HG03354 (cell line): ENCODE measurements around the gene CABCOCO1.
"Not testable (repeated sequence)": the region's sequence is repeated elsewhere in the genome, so short reads cannot be mapped to it uniquely, and the experiment has no call there.

ENCODE experiments used
- ATAC-seq: cut with Tn5 transposase; IDR thresholded peaks from one replicate; pipeline ENCODE4 v1.9.1; 2021; ENCODE audit warnings: mild to moderate bottlenecking; ENCODE audit not compliant: unreplicated experiment, poor library complexity, severe bottlenecking

Gene CABCOCO1

DNA sequence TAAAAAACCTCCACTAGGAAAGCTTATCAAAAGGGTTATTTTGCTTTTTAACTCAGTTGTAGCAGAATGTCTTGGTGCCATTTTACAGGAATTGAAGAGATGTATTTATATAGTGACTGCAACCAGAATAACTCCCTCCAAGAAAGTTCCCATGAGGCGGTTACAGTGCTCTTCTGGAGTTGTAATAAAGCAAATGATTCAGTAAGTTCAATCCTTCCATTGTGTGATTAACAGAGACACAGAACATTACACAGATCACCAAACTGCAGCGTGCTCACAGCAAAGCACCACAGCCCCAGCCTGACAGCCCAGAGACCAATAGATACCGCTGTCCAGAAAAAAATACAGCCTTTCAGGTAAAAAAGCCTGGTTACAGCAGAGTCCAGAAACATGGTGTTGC, 21.9 kb upstream of the CABCOCO1 start:
- no peak for ATAC-seq

DNA sequence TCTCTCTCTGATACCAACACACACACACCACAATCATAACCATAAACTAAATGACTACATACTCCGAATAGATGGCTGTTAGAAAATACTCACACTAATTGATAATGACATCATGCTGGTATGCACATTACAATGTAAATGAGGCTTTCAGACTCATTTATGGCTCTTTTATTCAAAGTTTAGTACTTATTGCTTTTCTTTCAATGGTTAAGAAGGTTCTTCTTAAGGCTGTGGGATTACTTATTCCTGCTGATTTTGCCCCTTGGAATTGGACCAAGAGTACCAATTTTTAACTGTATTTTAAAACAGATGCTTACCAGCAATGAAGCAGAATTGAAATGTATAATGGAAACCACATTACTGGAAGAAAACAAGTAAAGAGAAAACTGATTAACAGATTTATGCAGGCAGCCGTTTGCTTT, 20.6 kb upstream of the CABCOCO1 start:
- no peak for ATAC-seq

DNA sequence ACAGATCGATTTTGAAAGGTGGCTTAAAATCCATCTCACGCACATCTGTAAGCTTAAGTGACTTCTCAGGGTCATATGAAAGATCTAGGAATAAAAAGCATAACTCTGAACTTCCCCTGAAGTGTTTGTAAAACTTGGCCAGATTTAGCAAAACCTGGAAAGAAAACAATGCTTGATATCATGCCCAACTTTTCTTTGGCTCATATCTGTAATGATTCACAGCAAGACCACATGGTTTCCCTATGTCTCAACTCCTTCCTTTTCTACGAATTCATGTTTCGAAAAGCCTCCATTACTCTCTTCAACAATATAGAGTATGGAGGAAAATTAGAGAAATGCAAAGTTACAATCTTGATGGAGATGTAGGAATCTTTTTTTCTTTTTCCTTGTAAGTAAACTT, 20.1 kb upstream of the CABCOCO1 start:
- ATAC-seq: no peak

DNA sequence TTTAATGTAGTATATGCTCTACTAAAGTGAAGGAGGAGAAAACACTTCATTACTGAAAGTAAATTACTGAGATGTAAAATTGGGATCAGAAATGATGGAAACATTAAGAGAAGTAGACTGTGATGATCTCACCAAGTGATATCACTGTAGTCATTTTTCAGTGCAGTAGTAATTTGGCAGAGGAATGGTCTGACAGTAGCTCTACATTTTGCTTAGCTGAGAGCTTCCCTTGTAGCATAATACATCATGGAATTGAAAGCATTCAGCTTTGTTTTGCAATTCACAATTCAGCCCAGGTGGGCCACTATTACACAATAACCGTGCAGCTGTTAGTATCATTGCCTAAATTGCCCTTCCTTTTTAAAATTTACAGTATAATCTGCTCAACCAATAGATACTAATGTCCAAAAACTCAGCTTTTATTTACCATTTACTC, 19.4 kb upstream of the CABCOCO1 start:
- no peak for ATAC-seq

DNA sequence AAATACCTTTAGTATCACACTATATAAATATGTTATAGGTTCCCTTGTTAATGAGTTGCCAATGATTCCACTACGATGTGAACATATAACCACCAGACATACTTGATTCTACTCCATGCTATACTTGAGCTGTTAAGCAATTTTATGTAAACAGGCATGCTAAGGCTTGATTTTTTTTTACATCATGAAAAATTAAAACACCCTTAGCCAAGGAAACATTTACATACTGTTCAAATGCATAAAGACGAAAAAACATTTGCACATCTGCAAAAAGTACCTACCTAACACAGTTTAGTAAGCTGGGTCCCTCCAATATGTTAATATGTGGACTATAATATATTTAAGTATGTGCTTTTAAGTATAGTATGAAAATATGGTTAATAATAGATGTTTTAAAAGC, 9.0 kb upstream of the CABCOCO1 start:
- ATAC-seq: no peak

DNA sequence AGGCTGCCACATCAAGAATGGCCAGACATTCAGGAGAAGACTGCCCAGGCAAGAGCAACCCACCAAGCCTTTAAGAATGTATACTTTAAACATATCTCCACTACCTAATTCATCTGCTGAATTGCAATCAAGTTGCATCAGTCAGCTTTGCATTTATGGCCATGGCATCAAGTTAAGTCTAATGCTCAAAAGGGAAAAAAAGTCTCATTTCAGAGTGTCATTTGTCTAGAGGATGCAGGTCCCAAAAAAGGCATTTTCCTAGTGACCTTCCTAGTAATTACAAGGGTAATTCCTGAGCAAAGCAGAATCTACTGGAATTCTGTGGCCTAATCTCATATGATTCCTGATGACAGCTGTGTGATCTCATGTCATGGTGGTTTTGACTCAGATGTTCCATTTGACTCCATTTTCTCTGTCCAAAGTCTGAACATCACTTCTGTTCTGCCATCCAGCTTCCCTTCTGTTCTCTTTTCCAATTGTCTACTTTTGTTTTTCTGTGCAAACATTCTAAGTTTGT, 7.3 kb upstream of the CABCOCO1 start:
- no peak for ATAC-seq

DNA sequence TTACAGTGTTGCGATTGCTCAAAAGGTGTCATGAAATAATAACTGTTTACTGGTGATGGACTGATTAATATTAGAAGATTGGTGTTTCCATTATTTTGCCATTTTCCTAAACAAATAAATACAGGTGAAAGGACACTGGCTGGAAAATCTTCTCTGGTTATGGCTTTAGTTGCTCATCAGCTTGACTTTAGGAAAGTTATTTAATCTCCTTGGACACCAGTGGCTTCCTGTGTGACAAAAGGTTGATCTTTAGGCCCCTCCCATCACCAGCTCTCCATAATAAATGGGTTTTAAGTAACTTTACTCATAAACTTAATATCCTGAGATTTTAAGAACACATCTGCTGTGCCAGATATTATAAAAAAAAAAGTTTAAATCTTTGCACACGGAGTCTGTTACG, 737 bp downstream of the CABCOCO1 start:
- no peak for ATAC-seq

DNA sequence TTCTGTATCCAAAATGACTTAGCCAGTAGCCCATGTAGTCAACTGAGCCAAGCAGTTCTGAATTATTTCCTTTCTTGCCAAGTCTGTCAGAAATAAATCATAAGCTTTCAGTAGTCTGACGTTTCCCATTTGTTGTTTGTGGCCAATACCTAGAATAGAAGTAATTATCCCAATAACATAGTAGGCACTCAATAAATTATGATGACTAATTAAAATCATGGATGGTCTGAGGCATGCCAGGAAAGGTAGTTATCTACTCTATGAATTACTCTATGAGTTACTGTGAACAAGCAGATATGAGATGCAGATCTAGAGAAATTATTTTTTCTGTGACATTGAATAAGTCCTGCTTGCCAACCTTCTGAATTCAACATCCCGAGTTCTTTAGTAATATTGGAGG, 2.3 kb downstream of the CABCOCO1 start:
- ATAC-seq: no peak

DNA sequence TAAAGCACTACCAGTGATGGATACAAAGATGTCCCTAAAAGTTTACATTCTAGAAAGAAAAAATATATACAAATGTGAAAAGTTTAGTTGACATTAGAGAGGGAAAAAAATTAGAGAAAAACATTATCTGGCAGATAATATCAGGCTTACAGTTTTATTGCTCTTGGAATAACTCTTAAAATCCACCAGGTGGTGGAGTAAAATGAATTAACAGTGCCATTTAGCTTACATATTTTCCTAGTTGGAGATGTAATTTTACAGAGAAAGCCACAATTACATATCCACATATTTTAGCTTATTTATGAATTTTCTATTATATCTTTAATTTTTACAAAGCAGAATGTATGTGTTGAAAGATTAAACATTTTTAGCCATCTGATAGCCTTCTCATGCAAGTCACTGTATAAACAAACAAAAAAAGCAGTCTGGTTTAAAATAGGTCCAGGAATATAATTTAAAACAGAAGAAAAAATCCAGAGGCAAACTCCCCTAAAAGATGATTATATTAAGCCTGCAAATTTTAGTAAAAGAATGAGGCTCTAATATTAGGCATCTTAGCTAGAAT, 6.5 kb downstream of the CABCOCO1 start:
- ATAC-seq: no peak

DNA sequence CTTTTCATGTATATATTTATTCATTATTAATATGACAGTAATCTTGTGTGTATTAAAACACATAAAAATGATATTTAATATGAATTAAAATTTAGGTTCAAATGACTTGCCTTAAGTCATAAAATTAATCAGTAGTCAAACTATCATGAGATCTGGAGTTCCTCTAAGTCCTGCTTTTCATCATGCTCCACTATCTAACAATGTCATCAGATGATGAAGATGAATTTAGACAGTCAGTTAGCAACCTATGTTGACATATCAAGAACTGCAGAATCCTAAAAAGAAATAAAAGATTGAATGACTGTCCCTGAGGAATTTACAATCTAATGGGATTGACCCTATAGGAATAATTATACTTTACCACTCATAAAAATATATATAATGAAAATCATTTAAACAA, 7.1 kb downstream of the CABCOCO1 start:
- no peak for ATAC-seq

DNA sequence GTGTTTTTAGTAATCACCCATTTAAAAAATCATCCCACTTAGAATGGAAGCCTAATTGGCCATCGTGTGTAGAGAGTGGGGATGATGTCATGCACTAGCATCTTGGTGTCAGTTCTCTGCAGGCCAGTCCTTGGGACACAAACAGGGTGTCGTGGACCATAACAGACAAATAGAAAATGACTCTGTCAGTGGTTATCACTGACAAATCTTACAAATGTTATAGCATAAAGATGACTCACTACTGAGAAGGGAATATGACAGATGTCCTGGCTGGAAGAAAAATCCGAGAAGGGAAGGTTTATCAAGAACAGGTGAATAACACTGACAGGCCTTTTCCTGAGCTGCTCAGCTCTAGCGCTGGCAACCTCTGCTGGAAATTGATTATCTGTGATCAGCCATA, 10.6 kb downstream of the CABCOCO1 start:
- no peak for ATAC-seq

DNA sequence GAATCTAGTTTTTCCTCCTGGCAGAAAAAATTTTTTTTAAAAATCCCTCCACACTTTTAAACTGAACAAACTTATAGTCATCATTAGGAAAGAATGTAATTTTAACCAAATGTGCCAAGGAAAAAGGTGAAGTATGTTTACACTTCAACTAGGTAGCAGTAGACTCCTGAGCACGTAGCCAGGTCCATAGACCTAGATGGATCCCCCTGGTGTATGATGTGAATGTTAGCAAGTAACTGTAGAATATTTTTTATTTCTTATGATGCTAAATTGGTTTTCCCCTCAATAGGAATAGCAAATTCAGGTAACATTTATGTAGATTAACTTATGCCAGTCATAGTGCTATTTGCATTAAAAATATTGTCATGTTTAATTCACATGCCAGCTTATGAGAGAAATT, 19.6 kb downstream of the CABCOCO1 start:
- ATAC-seq: no peak

DNA sequence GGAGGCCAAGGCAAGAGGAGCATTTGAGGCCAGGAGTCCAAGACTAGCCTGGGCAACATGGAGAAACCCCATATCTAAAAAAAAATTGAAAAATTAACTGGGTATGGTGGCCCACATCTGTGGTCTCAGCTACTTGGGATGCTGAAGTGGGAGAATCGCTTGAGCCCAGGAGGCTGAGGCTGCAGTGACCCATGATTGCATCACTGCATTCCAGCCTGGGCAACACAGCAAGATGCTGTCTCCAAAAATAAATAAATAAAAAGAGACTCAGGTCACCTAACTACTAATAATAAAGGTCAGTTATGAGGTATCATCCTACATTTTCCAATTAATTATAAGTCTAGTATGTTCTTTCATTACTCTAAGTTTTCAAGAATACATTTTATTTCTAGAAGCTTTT, 20.6 kb downstream of the CABCOCO1 start:
- no peak for ATAC-seq

DNA sequence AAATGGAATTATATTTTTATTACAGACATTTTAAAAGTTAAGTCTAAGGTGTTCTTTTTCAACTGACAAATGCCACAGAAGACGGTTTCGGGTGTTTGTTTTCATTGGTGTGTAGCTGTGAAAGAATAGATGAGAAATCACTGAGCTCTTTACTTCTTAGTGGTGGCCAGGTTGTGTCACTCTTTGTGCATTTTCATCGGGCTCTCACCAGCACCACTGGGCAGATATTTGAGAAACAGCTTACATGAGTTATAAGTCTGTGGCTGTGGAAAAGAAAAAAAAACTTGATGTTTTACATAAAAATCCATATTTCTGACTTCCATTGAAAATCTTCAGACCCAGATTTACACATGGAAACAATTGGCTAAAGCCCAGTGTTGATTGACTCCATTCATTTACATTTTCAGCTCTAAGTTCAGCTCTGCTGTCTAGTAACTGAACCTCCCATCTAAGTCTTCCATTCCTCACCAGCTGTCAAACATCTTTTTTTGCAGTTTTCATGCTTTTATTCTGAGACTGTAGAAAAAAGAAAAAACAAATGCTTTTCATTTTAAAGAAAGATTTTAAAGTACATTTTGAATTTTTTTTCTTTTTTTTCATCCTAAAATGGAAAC, 22.3 kb downstream of the CABCOCO1 start:
- ATAC-seq: no peak

DNA sequence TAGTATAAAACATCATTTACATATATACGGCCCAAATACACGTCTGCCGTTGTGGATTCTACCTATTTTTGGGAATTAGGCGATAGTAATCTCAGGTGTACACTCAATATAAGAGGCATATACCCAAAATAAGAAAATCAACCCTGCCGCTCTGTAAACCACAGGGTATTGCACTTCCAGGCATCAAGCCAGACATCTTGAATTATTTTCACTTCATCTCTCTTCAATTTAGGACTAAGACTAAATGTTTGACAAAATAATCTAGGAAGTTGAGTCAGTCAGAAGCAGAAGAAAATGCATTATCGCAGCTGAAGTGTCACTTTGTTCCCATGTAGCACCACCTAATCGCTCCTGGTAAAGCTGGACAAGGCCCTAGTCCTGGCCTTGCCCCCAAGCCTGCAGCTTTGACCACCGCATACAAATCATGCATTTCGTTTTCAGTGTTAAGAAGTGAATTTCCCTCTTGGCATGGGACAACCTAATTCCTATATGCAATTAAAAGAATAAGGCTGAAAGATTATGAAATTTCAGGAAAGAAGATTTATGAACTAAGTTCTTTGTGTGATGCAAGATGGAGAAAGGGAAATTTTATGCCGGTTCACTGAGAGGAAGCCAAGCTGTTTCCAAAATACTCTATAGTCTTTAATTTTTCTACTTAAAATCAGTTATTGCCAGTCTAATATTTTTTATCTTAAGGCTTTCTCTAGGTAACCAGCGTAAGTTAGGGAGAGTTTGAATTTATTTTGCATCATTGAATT, 26.0 kb downstream of the CABCOCO1 start:
- ATAC-seq: no peak

DNA sequence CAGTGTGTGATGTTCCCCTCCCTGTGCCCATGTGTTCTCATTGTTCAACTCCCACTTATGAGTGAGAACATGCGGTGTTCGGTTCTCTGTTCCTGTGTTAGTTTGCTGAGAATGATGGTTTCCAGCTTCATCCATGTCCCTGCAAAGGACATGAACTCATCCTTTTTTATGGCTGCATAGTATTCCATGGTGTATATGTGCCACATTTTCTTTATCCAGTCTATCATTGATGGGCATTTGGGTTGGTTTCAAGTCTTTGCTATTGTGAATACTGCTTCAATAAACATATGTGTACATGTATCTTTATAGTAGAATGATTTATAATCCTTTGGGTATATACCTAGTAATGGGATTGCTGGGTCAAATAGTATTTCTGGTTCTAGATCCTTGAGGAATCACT, 28.9 kb downstream of the CABCOCO1 start:
- ATAC-seq: not testable (repeated sequence)

DNA sequence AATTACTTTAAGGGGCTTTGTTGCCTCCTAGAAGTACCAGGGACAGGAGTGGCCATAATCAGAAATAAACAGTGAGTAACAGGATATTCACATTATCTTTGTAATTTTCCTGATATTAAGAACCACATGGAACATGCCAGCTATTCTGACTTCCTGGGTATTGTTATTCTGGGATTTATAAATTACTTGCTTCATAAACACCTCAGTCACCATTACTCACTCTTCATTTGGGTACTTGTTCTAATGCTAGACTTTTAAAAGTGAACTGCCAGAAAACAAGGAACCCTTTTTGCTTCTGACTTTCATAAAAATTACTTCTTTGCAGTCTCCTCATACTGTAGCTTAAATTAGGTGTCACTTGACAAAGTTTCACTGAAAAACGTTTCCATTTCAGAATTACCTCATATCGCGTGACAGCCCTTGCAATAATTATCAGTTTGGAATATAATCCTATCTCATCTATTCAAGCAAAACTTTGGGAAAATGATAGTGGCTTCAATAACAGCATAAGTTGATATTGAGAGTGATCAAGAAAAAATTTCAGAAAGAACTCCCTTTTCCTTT, 29.8 kb downstream of the CABCOCO1 start:
- ATAC-seq: no peak

DNA sequence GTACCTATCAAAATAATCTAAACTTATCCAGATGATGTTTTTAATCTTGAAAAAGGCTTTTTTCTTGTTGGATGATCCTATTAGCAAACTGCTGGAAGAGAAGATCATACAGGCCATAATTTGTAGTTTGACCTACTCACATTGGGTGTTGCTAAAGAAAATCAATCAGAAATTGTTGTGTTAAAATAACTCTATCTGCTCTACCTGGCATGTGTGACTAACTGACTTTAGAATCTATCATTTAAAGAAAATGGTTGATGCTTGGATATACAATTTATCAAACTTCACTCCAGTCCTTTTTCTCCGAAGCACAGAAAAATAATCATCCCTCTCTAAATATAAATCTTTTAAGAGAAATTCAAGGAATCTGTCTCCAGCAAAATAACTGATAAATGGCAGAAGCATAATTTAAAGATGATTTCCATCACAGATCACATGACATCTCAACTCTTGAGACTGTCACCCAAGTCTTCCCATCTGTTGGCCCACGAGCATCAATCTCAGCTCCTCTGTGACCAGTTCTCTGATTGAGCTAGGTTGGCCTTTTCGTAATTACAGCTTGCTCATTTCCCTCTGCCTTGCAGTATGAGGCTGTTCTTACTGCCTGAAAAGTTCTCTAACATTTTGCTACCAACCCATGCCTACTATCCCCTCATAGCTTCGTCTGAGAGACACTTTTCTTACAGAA, 36.4 kb downstream of the CABCOCO1 start:
- ATAC-seq: no peak

DNA sequence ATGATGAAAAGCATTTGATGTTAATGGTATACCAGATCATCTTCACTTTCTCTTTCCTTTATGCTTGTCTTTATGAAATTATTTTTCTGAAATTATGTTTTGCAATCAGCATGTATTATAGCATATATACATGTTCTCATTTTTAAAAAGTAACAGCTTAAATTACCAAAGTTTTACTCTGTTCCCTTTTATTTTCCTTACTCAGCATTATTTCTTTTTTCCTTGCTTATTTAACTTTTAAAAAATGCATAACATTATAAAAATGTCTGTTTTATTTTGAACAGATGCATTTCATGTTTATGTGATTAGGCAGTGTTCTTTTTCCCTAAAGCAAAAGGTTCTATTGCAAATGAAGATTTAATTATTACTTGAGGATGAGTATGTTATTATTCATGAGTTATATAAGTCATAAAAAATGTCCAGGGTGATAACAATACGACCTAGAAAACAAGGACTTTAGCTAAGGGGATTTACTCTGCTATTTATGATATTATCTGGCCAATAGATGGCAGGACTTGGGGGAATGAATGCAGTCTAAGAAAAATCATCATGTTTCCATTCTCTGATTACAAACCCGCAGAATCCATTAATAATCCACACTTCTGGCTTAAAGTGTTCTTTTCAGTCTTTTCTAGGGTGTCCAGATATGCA, 38.5 kb downstream of the CABCOCO1 start:
- no peak for ATAC-seq

DNA sequence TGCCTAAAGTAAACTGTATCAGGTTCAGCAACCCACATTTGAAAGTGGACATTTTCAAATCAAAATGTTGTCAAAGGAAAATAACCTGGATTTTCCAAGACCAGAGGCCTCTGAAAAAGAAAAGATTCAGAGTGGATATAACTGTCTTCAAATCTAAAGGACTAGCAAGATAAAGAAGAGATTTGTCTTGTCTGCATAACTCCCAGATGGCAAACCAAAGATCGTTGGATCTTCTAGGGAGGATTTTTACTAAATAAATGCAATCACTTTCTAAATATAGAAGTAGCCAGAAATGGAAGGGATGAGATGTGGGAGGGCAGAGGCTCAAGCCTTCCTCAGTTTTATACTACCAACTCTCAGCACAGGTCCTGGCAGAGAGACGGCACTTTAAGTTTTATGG, 39.0 kb downstream of the CABCOCO1 start:
- ATAC-seq: no peak
